HG02981 (cell line): ENCODE measurements around the gene PAQR6.
A peak's percentile ranks its signal among the peaks of the same experiment; 100 is the strongest.

Experiments used
- ATAC-seq: cut with Tn5 transposase; IDR thresholded peaks from one replicate; pipeline ENCODE4 v1.9.1; 2021; ENCODE audit warnings: mild to moderate bottlenecking, moderate library complexity; ENCODE audit not compliant: unreplicated experiment

The PAQR6 gene, protein sequence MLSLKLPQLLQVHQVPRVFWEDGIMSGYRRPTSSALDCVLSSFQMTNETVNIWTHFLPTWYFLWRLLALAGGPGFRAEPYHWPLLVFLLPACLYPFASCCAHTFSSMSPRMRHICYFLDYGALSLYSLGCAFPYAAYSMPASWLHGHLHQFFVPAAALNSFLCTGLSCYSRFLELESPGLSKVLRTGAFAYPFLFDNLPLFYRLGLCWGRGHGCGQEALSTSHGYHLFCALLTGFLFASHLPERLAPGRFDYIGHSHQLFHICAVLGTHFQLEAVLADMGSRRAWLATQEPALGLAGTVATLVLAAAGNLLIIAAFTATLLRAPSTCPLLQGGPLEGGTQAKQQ

DNA sequence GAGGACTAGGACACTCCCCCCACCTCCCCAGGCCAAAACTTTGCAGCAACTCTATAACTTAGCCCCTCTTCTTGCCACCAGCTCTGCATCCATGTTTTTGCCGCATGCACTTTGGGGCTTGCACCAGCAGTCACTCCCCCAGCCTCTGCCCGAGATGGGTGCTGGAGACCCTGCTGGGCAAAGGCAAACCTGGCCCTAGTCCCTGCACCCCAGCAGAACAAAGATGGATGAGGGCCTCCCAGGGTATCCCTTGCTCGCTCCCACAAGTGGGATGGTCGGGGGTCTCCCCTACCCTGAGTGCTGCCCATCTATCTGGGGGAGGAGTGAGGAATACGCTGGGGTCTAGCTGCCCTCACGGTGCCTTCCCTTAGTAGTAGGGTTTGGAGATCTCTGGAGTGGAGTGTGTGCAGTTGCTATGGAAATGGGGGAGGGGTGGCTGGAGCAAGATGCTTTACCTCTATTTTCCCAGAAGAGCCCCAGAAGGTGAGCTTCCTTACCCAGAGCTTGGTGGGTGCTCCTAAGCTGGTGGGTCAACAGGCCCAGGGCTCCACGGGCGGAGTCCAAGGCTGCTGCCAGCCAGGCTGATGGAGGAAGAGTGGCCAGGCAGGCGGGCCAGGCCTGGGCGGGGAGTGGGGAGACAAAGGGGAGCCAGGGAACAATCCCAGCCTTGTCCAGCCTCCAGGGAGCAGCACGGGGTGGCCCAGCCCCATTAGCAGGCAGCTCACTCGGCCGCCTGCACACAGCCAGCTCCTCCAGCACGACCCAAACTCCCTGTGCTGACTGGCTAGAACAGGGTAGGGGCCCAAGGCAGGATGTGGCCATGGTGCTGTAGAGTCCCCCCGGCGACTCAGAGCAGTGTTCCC, at the start of gene PAQR6:
PAQR6 (minus strand) TSS at position 597 of the 863 bp plus-strand sequence. CDS start 1,325 bp downstream, outside the sequence.
- ATAC-seq = no peak

GRCh38 chr1:156295391-156295947, 47.6 kb upstream of the PAQR6 start, which contains the start of gene GLMP:
TSS of gene GLMP (minus strand) at chr1:156295679. CDS start at chr1:156295645, 34 bp downstream.
- ATAC-seq = no peak

GRCh38 chr1:156293895-156294294, 46.0 kb upstream of the PAQR6 start:
- no peak for ATAC-seq

- ATAC-seq = no peak
These were observed 45.2 kb upstream of the PAQR6 start for GRCh38 chr1:156293098-156293434.

- ATAC-seq = no peak
These were observed 43.6 kb upstream of the PAQR6 start for GRCh38 chr1:156291226-156292061.

DNA sequence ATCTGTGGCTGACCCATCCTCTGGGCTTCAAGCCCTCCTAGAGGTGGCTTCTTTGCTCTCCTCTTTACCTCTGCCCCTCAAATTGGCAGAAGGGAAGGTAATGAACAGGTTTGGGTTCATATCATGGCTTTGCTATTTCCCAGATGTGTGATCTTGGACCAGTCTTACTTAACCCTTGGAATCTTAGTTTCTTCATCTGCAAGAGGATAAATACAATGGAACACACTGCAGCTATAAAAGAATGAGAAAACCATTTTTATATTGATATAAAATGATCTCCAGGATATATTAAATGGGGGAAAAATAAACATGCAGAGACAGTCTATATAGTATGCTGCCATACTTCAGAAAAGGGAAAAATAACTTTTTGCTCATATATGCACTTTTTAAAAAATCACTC, 42.0 kb upstream of the PAQR6 start:
- no peak for ATAC-seq

DNA sequence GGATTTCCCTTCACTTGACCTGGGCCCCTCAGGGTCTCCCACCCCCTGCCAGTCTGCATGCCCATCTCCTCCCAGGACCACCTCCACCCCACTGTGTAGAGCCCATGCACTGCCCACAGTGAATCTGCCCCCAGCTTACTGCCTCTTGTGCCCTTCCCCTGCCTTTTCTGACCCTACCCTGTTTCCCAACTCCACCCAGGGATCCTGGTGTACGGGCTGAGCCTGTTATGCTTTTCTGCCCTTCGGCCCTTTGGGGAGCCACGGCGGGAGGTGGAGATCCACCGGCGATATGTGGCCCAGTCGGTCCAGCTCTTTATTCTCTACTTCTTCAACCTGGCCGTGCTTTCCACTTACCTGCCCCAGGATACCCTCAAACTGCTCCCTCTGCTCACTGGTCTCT, 38.2 kb upstream of the PAQR6 start:
- ATAC-seq = no peak

DNA sequence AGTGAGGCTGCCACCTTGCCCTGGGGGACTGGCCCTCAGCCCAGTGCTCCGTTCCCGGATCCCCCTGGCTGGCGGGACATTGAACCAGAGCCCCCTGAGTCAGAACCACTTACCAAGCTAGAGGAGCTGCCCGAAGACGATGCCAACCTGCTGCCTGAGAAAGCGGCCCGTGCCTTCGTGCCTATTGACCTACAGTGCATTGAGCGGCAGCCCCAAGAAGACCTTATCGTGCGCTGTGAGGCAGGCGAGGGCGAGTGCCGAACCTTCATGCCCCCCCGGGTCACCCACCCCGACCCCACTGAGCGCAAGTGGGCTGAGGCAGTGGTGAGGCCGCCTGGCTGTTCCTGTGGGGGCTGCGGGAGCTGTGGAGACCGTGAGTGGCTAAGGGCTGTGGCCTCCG, 37.6 kb upstream of the PAQR6 start:
- ATAC-seq = no peak

DNA sequence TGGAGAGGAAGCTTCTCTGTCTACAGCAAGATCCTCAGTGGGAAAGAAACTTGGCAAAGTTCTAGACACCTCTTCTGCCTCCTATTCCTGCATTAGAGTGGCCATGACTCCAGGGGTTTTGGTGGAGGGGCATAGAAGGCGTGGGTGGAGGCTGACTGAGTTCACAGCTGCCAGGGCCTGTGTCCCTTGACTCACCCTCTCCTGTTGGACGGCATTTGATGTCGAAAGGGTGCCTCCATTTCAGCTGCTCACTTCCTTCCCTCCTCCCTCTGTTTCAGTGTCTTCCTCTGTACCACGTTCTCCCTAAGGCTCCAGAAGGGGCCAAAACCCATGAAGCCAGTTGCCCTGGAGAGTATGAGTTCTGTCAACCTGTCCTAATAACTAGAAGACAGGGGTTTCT, 36.9 kb upstream of the PAQR6 start:
- ATAC-seq = no peak

- no peak for ATAC-seq
These were observed 36.3 kb upstream of the PAQR6 start, which contains the start of gene TMEM79 for GRCh38 chr1:156284112-156284511. TSS of gene TMEM79 (plus strand) at chr1:156284325. CDS start at chr1:156285227, 902 bp downstream.

DNA sequence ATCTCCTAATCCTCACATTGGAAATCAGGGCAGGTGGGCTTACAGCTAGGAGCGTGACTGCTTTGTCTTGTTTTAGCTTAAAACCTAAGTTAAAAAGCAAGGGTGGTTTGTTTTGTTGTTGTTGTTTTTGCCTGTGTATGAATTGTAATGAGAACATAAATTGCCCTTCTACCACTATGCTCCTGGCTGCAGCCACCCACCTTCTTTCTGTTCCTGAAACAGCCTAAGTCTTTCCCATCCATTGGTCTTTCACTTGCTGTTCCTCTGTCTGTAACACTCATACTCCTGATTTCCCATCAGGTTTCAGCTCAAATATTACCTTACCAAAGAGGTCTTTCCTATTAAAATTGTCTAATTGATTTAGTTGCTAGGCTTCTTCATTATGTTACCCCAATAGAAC, 35.7 kb upstream of the PAQR6 start:
- no peak for ATAC-seq

- ATAC-seq = peak; percentile 78
These were observed 34.8 kb upstream of the PAQR6 start, which contains the start of gene SMG5 for GRCh38 chr1:156282479-156283222. TSS of gene SMG5 (minus strand) at chr1:156282825. CDS start at chr1:156282680, 145 bp downstream.

- ATAC-seq = peak; percentile 3
These were observed 34.0 kb upstream of the PAQR6 start for GRCh38 chr1:156281693-156282478.

DNA sequence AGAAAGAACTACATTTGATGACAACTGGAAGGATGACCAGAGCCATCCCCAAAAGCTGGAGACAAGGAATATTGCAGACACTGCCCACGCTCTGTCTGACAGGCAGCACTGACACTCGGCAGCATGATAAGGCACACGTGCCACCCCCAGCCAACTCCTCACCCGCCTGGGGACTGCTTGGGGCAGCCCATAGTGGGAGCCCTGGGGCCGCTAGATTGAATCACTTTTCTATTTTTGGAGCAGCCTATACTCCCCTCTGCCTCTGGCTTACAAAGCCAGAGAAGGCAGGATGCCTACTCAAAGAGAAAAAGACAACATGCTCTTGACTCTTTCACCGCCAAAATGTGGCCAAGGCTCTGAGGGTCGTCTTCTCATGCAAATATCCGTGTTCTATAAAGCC, 33.4 kb upstream of the PAQR6 start:
- peak; percentile 37 for ATAC-seq

DNA sequence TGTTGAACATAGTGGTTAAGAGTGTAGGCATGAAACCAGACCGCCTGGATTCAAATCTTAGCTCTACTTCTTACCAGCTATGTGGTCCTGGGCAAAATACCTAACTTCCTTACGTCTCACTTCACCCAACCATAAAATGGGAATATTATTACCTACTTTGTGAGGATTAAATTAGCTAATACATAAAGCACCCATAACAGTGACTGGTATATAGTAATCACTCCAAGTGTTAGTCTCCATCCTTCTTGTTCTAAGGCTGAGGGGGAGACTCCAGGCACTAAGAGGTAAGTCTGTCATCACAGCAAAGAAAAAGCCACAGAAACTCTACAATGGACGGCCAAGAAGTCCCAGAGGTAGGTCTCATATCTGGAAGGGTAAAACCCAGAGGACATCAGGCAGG, 32.0 kb upstream of the PAQR6 start:
- ATAC-seq = no peak

- ATAC-seq = no peak
These were observed 29.1 kb upstream of the PAQR6 start for GRCh38 chr1:156276966-156277381.

DNA sequence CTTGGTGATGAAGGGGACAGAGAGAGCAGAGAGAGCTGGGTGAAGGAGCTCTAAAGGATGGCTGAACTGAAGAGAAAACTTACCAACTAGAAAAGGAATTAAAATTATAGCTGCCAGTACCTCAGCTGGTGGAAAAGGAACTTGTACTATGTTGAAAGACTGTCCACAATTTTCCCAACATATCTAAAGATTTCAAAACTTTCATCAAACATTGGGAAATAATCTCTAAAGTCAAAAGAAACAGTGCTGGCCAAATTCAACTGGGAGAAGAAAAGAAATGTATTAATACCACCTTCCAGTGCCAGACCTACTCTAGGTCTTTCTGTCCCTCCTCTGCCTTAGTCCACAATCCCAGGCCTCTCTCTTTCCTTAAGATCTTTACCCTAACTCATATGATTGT, 28.7 kb upstream of the PAQR6 start:
- ATAC-seq = no peak

DNA sequence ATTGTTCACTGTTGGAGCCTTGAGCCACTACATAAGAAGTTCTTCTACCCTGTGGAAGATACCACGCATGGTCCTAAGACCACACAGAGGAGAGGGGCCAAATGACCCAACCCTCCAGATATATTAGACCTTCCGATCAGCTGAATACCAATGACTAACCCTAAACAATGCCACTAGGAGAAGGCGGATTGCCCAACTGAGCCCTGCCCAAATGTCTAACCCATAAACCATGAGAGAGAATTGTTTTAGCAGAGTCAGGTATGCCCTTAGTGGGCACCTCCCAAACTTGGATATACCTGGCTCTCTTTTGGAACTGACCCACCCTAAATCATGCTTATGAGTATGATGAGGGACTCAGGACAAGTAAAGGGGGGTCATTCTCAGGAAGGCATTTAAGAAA, 22.5 kb upstream of the PAQR6 start:
- ATAC-seq = no peak

- ATAC-seq = no peak
These were observed 20.5 kb upstream of the PAQR6 start for GRCh38 chr1:156268336-156268735.
